Caco-2 (cell line): Measurements from ENCODE around the gene SLC9A1. TPM values are rescaled to one million over a fixed set of nuclear protein-coding genes. Genes with fewer than 3 reads are reported as not detected.

Source experiments
- BruUV-seq: library from RNA; stranded (reverse); fragments of 400-500 nt; replicated peaks from 2 replicates; lab custom pipeline; 2021; lab: Mats Ljungman, UMichigan
- CTCF ChIA-PET: fragments of 300-600 bp; sonication (Branson Sonifier 250); formaldehyde crosslinking; loops from one replicate; lab custom pipeline; 2022; ENCODE audit warnings: antibody characterized with exemption; lab: Charles Lee
- POLR2A ChIA-PET: fragments of 300-600 bp; sonication (Branson Sonifier 250); formaldehyde crosslinking; loops from one replicate; lab custom pipeline; 2022; ENCODE audit warnings: antibody characterized with exemption; lab: Charles Lee
- DNase-seq, 2 experiments: peaks; one replicate each; pipeline versions ENCODE4 v3.0.0 to v3.0.0-alpha.2; 2020 to 2022
- H3K27me3 ChIP-seq: replicated peaks from 2 replicates; pipeline ENCODE4 v1.6.0; 2011; ENCODE audit warnings: low read length; ENCODE audit not compliant: control insufficient read depth, insufficient read depth
- H3K36me3 ChIP-seq: 2 replicates; pipeline ENCODE4 v1.5.1; 2011; ENCODE audit warnings: low read length; ENCODE audit not compliant: control insufficient read depth, insufficient read depth
- H3K4me1 ChIP-seq: fragments of 250-450 bp; sonication (Bioruptor Pico); 2 replicates; pipeline ENCODE4 v1.5.1; 2020; ENCODE audit warnings: mild to moderate bottlenecking
- H3K4me3 ChIP-seq: 2 replicates; pipeline ENCODE4 v1.5.1; 2011; ENCODE audit warnings: low read depth, mild to moderate bottlenecking, control low read depth, low read length
- H3K9me3 ChIP-seq: fragments of 250-450 bp; sonication (Bioruptor Pico); 2 replicates; pipeline ENCODE4 v1.5.1; 2020; ENCODE audit warnings: mild to moderate bottlenecking, moderate library complexity
- H3K27ac Mint-ChIP-seq: one replicate; pipeline ENCODE4 v1.8.0; 2022; ENCODE audit warnings: mixed read lengths; ENCODE audit not compliant: unreplicated experiment
- H3K27me3 Mint-ChIP-seq: one replicate; pipeline ENCODE4 v1.8.0; 2022; ENCODE audit warnings: mixed read lengths; ENCODE audit not compliant: insufficient read depth, unreplicated experiment
- H3K36me3 Mint-ChIP-seq: one replicate; pipeline ENCODE4 v1.8.0; 2022; ENCODE audit warnings: mild to moderate bottlenecking, mixed read lengths; ENCODE audit not compliant: insufficient read depth, unreplicated experiment
- H3K4me1 Mint-ChIP-seq: one replicate; pipeline ENCODE4 v1.8.0; 2022; ENCODE audit warnings: low read depth, mixed read lengths; ENCODE audit not compliant: unreplicated experiment
- H3K4me3 Mint-ChIP-seq: one replicate; pipeline ENCODE4 v1.8.0; 2022; ENCODE audit warnings: mild to moderate bottlenecking, moderate library complexity, mixed read lengths; ENCODE audit not compliant: unreplicated experiment
- H3K9me3 Mint-ChIP-seq: one replicate; pipeline ENCODE4 v1.8.0; 2022; ENCODE audit warnings: mixed read lengths; ENCODE audit not compliant: unreplicated experiment
- intact Hi-C: fragments of 100-400 bp; cut with micrococcal nuclease; formaldehyde crosslinking; loops from one replicate; pipeline ENCODE4 v1.10.0; 2022; ENCODE audit not compliant: unreplicated experiment
- total RNA-seq: library from RNA; stranded (reverse); gene quantifications from 2 replicates; pipeline ENCODE4 v1.2.3, GENCODE V29; 2022
- TF ChIP-seq, protein P1 (sequence below), 2 experiments: fragments of 200-600 bp in 1 of 2; IDR thresholded peaks; 1 replicate in 1 of 2; 2 replicates in 1 of 2; pipeline versions ENCODE4 v1.5.1 to v1.8.0; 2011 to 2022; ENCODE audit warnings: antibody characterized with exemption in 1 of 2, control low read depth in 1 of 2, inconsistent platforms in 1 of 2, low read depth in 1 of 2, low read length in 1 of 2, mild to moderate bottlenecking in 1 of 2, moderate library complexity in 1 of 2; ENCODE audit not compliant: insufficient read depth in 1 of 2, severe bottlenecking in 1 of 2, unreplicated experiment in 1 of 2

The SLC9A1 gene
- total RNA-seq, 1 experiment from 2014 or later, result 28.9 TPM

DNA sequence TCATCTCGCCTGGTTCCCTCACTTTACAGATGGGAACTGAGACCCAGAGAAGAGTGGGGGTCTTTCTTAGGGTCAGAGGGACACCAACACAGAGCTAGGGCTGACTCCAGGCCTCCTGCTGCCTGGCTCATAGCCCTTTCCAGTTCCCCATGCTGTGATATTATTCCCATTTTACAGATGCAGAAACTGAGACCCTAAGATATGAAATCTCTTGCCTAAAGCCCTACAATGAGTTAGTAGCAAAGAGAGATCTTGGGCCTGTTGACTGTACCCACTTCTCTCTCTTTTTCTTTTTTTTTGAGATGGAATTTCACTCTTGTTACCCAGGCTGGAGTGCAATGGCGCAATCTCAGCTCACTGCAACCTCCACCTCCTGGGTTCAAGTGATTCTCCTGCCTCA, 49.9 kb downstream of the SLC9A1 start:
- ChIA-PET CTCF (no interaction called here), POLR2A (no interaction called here)
- intact Hi-C loops, result no loop called here
- Histone ChIP-seq H3K36me3 (no peaks in the 10 kb centered on the region), H3K27me3 (no peaks in the 10 kb centered on the region), H3K4me1 (no peaks in the 10 kb centered on the region), H3K9me3 (no peaks in the 10 kb centered on the region), H3K4me3 (no peak overlapping the region)
- TF ChIP-seq, protein P1, sequence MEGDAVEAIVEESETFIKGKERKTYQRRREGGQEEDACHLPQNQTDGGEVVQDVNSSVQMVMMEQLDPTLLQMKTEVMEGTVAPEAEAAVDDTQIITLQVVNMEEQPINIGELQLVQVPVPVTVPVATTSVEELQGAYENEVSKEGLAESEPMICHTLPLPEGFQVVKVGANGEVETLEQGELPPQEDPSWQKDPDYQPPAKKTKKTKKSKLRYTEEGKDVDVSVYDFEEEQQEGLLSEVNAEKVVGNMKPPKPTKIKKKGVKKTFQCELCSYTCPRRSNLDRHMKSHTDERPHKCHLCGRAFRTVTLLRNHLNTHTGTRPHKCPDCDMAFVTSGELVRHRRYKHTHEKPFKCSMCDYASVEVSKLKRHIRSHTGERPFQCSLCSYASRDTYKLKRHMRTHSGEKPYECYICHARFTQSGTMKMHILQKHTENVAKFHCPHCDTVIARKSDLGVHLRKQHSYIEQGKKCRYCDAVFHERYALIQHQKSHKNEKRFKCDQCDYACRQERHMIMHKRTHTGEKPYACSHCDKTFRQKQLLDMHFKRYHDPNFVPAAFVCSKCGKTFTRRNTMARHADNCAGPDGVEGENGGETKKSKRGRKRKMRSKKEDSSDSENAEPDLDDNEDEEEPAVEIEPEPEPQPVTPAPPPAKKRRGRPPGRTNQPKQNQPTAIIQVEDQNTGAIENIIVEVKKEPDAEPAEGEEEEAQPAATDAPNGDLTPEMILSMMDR (IDR thresholded peaks at IDR 0.05; ENCODE audit: insufficient read depth in 1 of 2, low read depth in 1 of 2, low read length in 1 of 2, severe bottlenecking in 1 of 2, unreplicated experiment in 1 of 2), result no peak
- Mint-ChIP-seq H3K36me3 (peaks cover 16% of the 10 kb centered on the region), H3K4me1 (no peaks in the 10 kb centered on the region), H3K4me3 (no peak overlapping the region), H3K9me3 (no peaks in the 10 kb centered on the region), H3K27me3 (no peaks in the 10 kb centered on the region), H3K27ac (no peak overlapping the region)
- no peak for DNase-seq
- BruUV-seq, result no TSS peak

DNA sequence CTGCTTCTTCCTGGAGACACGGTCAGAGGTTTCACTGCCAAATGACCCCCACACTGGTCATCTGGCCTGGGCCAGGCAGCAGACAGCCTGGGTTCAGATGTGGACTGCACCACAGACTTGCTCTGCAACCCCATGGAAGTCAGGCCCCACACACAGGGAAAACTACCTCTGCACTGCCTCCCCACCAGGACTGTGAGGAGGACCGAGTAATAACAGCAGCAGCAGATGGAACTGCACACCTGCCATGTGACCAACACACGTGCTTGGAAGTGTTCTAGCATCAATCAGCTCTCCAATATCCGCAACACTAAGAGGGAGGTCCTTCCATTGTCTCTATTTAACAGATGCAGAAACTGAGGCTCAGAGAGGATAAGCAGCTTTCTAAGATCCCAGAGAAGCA, 51.4 kb downstream of the SLC9A1 start:
- Mint-ChIP-seq H3K27me3 (no peaks in the 10 kb centered on the region), H3K9me3 (no peaks in the 10 kb centered on the region), H3K27ac (no peak overlapping the region), H3K4me1 (peaks cover 11% of the 10 kb centered on the region), H3K4me3 (no peak overlapping the region), H3K36me3 (peaks cover 22% of the 10 kb centered on the region)
- BruUV-seq, result no TSS peak
- H3K36me3 ChIP-seq, result no peaks in the 10 kb centered on the region; the same call in 1 of the 2 replicates
- no peak overlapping the region for H3K4me3 ChIP-seq
- DNase-seq, result no peak
- POLR2A ChIA-PET, result no interaction called here
- H3K27me3 ChIP-seq, result no peaks in the 10 kb centered on the region
- H3K4me1 ChIP-seq, result peaks cover 14% of the 10 kb centered on the region
- intact Hi-C loops, result no loop called here
- H3K9me3 ChIP-seq, result no peaks in the 10 kb centered on the region
- TF ChIP-seq, protein P1 (IDR thresholded peaks at IDR 0.05; ENCODE audit: insufficient read depth in 1 of 2, low read depth in 1 of 2, low read length in 1 of 2, severe bottlenecking in 1 of 2, unreplicated experiment in 1 of 2), result no peak
- CTCF ChIA-PET, result interaction anchor here (1.5 to 1.7 kb wide), 3 partner anchors 59 to 197 kb away, joined by 4 to 5 read pairs (median 4); no protein-coding TSS in a partner anchor

DNA sequence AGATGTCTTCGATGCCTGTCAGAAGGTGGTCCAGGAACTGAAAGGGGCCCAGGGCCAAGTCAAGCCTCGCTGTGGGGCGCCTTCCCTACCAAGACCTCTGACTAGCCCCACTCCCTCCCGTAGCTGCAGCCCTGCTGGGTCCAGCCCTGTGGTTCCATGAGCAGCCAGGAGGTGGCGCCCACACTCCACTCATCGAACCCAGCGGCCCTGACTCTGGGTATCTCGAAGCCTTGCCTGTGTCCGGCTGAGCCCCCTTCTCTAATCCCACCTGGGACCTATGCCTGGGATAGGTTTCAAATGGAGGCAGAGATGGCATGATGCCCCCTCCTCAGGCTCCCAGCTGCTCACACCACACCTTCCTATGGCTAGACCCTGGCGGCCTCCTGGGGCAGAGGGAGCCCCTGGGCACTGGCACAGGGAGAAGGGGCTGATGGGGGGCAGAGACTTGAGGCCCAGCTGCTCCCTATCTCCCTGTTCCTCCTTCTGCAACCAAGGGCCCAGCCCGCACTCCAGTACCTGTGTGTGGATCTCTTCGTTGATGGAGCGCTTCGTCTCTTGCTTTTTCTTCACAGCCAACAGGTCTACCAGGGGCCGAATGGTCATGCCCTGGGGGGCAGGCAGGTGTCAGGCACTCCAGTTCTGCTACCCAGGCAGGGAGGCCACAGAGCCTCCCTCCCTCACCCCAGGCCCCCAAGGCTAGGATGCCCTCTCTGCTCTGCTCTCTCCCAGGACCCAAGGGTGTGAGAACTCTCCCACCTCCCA, 52.0 kb downstream of the SLC9A1 start:
- Histone ChIP-seq H3K4me1 (peaks cover 14% of the 10 kb centered on the region), H3K9me3 (no peaks in the 10 kb centered on the region), H3K27me3 (no peaks in the 10 kb centered on the region), H3K36me3 (no peaks in the 10 kb centered on the region; the same call in 1 of the 2 replicates), H3K4me3 (no peak overlapping the region)
- intact Hi-C loops, result loop anchor here (1.0 kb wide), 1 partner anchor 181 kb away; no protein-coding TSS in a partner anchor
- Mint-ChIP-seq H3K27ac (no peak overlapping the region), H3K9me3 (no peaks in the 10 kb centered on the region), H3K36me3 (peaks cover 24% of the 10 kb centered on the region), H3K4me3 (no peak overlapping the region), H3K27me3 (no peaks in the 10 kb centered on the region), H3K4me1 (peaks cover 13% of the 10 kb centered on the region)
- POLR2A ChIA-PET, result no interaction called here
- no TSS peak for BruUV-seq
- TF ChIP-seq, protein P1 (IDR thresholded peaks at IDR 0.05; ENCODE audit: insufficient read depth in 1 of 2, low read depth in 1 of 2, low read length in 1 of 2, severe bottlenecking in 1 of 2, unreplicated experiment in 1 of 2), result peak; percentile 82 to 86
- DNase-seq, result peak; percentile 65 to 80
- CTCF ChIA-PET, result interaction anchor here (0.6 to 1.7 kb wide), 5 partner anchors 57 to 198 kb away, joined by 3 to 6 read pairs (median 4); no protein-coding TSS in a partner anchor
